Esophagus muscularis mucosa (tissue), 3 donors: ENCODE results near the gene MTUS2.

Experiments
- EP300 ChIP-seq: sonication (generic); formaldehyde crosslinking; IDR thresholded peaks from one replicate; pipeline ENCODE4 v1.6.1; 2017; ENCODE audit warnings: antibody characterized with exemption
- POLR2A ChIP-seq: fragments of 450-650 bp; IDR thresholded peaks from one replicate; pipeline ENCODE4 v1.6.1; 2017; ENCODE audit warnings: antibody characterized with exemption, moderate library complexity, mild to moderate bottlenecking, low read depth
- POLR2AphosphoS5 ChIP-seq, 2 donors: sonication (generic); formaldehyde crosslinking; IDR thresholded peaks; one replicate each; pipeline ENCODE4 v1.6.1; 2017; ENCODE audit warnings: antibody characterized with exemption in 2 of 2

- TF ChIP-seq EP300 (no peak), POLR2AphosphoS5 (IDR thresholded peaks at IDR 0.05) (no peak), POLR2A (no peak)
These were observed 342.6 kb downstream of the MTUS2 start for GRCh38 chr13:29162638-29163235.
